HUDEP-2 (cell line): ENCODE measurements around the gene LMBRD2.

ENCODE experiments used
- DNase-seq, 76 experiments: peaks; one replicate each; lab custom pipeline; 2025; ENCODE audit not compliant: unreplicated experiment in 76 of 76; lab: John Stamatoyannopoulos, UW

The LMBRD2 gene

GRCh38 chr5:36125868-36126267 lies 25.8 kb downstream of the LMBRD2 start:
- DNase-seq: peak in 13 of 76 experiments; percentile 10 to 65 (median 28)

DNA sequence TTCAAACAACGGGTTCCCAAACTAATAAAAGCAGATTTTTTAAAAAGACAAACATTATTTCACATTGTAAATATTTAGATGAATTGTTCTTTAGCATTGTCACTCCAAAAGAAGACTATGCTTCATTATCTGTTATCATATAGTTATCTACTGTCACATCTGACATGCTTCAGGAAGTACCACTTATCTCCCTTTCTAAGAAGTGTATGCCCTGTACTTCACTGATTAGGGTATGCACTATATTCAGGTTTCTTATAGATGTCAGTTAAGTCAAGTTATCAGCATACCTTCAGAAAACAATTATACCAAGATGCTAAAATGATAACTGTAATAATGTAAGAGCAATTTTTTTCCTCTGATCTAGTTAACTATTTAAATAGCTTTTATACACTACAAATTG lies 40.4 kb downstream of the LMBRD2 start:
- peak in 34 of 76 experiments; percentile 18 to 89 (median 62) for DNase-seq

- peak in 30 of 76 experiments; percentile 11 to 74 (median 37) for DNase-seq
Measured at GRCh38 chr5:36108758-36109460, 42.8 kb downstream of the LMBRD2 start.

DNA sequence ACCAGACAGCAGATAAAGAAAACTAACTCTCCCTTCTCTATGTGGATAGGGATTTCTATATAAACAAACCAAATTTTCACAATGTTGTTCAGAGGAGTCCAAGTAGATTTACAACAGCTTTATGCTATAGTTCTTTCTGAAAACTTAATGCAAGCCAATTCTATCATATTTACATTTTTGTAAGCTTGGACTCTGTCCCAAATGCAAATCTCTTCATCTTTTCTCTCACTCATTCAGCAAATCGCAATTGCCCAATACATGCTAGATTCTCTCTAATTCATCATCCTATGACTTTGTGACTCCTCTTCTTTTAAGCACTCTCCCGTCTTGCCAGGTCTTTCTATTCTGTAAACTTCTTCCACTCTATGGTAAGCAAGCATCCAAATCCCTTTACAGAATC lies 45.9 kb downstream of the LMBRD2 start:
- peak in 1 of 76 experiments; percentile 12 for DNase-seq

GRCh38 chr5:36099748-36100147 lies 51.9 kb downstream of the LMBRD2 start:
- no peak for DNase-seq

- DNase-seq: peak in 3 of 76 experiments; percentile 21 to 38 (median 28)
Measured at GRCh38 chr5:36096486-36096885, 55.2 kb downstream of the LMBRD2 start.

- peak in 56 of 76 experiments; percentile 5 to 73 (median 30) for DNase-seq
Measured at GRCh38 chr5:36089989-36090388, 61.7 kb downstream of the LMBRD2 start.

GRCh38 chr5:36079200-36079781 lies 72.4 kb downstream of the LMBRD2 start:
- DNase-seq: peak in 43 of 76 experiments; percentile 0 to 67 (median 27)

- no peak for DNase-seq
Measured at GRCh38 chr5:36078430-36078829, 73.3 kb downstream of the LMBRD2 start.

- peak in 19 of 76 experiments; percentile 2 to 44 (median 11) for DNase-seq
Measured at GRCh38 chr5:36073595-36074216, 78.0 kb downstream of the LMBRD2 start.

DNA sequence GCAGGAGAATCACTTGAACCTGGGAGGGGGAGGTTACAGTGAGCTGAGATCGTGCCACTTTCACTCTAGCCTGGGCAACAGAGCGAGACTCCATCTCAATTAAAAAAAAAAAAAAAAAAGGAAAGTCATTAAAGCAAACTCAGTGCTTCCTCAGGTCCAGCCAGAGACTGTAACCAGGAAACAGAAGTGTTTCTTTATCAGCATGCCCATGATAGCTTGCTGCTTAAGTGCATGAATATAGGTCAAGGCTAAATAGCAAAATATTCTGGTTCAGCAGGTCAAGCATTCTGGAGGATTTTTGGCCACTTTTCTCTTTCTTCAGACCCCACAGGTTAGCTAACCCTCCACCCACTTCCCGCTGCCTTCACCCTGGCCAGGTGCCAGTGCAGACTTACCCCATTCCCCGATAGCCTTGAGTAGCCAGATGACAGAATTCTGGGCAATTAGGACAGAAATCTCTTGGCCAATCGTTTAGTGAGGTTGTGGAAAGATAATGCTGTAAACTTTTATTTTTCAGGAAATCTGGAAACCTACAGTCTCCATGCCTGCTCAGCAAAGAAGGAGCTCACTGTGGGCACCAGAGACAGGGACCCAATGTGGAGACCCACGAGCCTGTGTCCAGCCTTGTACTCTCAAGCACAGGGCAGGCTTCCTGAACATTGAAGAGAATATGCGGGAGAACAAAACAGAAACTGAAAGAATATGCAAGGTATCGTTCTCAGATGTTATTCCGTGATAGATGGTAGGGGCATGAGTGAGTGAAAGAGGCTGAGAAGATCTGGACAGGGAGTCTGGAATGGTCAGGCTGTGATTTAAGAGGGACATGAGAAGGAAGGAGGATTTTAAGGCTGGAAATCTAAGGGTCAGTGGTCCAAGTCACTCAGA lies 80.8 kb downstream of the LMBRD2 start:
- DNase-seq: no peak

DNA sequence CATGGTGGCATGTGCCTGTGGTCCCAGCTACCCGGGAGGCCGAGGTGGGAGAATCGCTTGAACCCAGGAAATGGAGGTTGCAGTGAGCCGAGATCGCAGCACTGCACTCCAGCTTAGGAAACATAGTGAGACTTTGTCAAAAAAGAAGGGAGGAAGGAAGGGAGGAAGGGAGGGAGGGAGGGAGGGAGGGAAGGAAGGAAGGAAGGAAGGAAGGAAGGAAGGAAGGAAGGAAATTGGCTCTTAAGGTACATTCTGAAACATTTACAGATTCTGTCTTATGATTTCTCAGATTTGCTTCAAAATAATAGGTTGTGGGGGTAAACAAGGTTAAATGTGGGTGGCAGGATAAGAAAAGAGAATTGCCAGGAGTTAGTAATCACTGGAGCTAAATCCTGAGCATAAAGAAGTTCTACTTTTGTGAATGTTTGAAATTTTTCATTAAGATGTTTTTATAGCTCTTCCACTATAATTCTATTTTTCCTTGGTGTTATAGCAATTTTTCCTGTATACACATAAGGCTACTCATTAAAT lies 82.9 kb downstream of the LMBRD2 start:
- no peak for DNase-seq

DNA sequence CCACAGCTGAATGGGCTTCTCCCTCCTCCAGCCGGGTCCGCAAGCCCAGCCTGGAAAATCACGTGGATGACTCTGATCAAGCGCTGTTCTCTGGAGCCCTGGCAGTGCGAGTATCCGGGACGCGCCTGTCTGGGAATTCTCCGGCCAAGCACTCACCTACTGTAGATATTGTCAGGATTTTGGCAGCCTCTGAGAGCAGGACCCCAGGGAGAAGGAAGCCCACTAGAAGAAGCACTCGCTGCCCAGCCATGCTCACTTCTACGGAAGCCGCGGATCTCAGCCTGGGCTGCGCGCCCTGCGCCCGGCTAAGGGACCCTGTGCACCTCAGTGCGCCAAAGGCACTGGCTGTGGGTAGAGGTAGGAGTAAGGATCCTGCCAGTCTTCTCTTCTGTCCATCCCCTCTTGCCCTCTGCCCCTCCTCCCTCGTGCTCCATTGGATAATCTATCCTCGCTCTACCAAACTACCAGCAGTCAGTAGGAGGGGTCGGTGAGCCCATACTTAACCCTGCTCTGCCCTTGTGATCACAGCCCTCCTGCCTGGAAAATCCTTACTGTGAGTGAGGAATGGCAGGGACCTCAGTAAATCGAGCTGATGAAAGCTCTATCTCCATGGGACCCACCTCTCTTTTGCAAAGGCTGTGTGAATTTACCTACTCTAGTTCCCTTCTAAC lies 85.0 kb downstream of the LMBRD2 start, which contains the start of gene UGT3A2:
Gene UGT3A2, minus strand, starts transcription at position 343 of the 671 bp plus-strand sequence. Its CDS starts 93 bp downstream, at position 250.
- DNase-seq: no peak

- no peak for DNase-seq
Measured at GRCh38 chr5:36066001-36066539, 85.6 kb downstream of the LMBRD2 start.

DNA sequence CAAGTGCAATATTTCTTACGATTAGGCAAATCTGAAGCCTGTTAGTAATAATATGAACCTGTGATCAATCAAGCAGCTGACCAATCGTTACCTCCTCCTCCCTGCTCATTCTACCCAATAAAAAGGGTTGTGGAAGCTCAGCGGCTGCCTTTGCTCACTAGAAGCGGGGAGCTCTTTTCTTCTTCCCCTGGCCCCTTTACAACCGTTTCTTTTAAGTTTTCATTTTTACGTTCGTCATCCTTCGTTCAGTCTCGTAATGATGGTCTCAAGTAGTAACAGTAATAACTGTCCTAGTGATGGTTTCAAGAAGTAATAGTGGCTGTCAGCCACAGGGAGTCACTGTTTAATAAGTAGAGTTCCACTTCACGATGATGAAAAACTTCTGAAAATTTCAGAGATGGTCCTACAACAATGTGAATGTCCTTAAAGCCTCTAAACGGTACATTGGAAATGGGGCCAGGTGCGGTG lies 91.2 kb downstream of the LMBRD2 start:
- DNase-seq: no peak

GRCh38 chr5:36059571-36060419 lies 91.9 kb downstream of the LMBRD2 start:
- DNase-seq: no peak

- DNase-seq: no peak
Measured at GRCh38 chr5:36058776-36059175, 92.9 kb downstream of the LMBRD2 start.

GRCh38 chr5:36057386-36057785 lies 94.3 kb downstream of the LMBRD2 start:
- DNase-seq: no peak

- no peak for DNase-seq
Measured at GRCh38 chr5:36056422-36056821, 95.3 kb downstream of the LMBRD2 start.
